GM18861 (cell line): ENCODE results near the gene ESR2.
"Not testable (repeated sequence)": the region's sequence is repeated elsewhere in the genome, so short reads cannot be mapped to it uniquely, and the experiment has no call there.

Source experiments
- ATAC-seq: cut with Tn5 transposase; IDR thresholded peaks from one replicate; pipeline ENCODE4 v1.9.1; 2021; ENCODE audit not compliant: unreplicated experiment

ESR2 gene

GRCh38 chr14:64225151-64225757 lies 68.9 kb downstream of the ESR2 start:
- no peak for ATAC-seq

GRCh38 chr14:64221391-64222003 lies 72.7 kb downstream of the ESR2 start:
- ATAC-seq, result no peak

- no peak for ATAC-seq
These were observed 73.7 kb downstream of the ESR2 start for GRCh38 chr14:64220466-64220865.

GRCh38 chr14:64220056-64220455 lies 74.1 kb downstream of the ESR2 start:
- ATAC-seq, result no peak

GRCh38 chr14:64218344-64219240 lies 75.6 kb downstream of the ESR2 start:
- ATAC-seq, result no peak

- ATAC-seq, result no peak
These were observed 76.3 kb downstream of the ESR2 start for GRCh38 chr14:64217834-64218233.

GRCh38 chr14:64217308-64217707 lies 76.9 kb downstream of the ESR2 start:
- no peak for ATAC-seq

- no peak for ATAC-seq
These were observed 78.2 kb downstream of the ESR2 start for GRCh38 chr14:64215978-64216377.

- no peak for ATAC-seq
These were observed 78.9 kb downstream of the ESR2 start for GRCh38 chr14:64215274-64215673.

GRCh38 chr14:64213853-64214570 lies 80.2 kb downstream of the ESR2 start:
- ATAC-seq, result no peak

- ATAC-seq, result no peak
These were observed 81.1 kb downstream of the ESR2 start for GRCh38 chr14:64213086-64213485.

- no peak for ATAC-seq
These were observed 81.5 kb downstream of the ESR2 start for GRCh38 chr14:64212666-64213065.

- not testable (repeated sequence) for ATAC-seq
These were observed 83.3 kb downstream of the ESR2 start for GRCh38 chr14:64210912-64211311.

GRCh38 chr14:64210216-64210615 lies 84.0 kb downstream of the ESR2 start:
- ATAC-seq, result no peak

- no peak for ATAC-seq
These were observed 84.6 kb downstream of the ESR2 start for GRCh38 chr14:64209444-64210131.

- ATAC-seq, result no peak
These were observed 85.2 kb downstream of the ESR2 start for GRCh38 chr14:64208981-64209380.

GRCh38 chr14:64208261-64208660 lies 85.9 kb downstream of the ESR2 start:
- ATAC-seq, result no peak

GRCh38 chr14:64203366-64204006 lies 90.7 kb downstream of the ESR2 start:
- ATAC-seq, result no peak

GRCh38 chr14:64202716-64203115 lies 91.5 kb downstream of the ESR2 start:
- no peak for ATAC-seq

GRCh38 chr14:64201921-64202545 lies 92.1 kb downstream of the ESR2 start:
- ATAC-seq, result no peak
